Measurements from ENCODE around the gene SH3TC1.

The SH3TC1 gene

DNA sequence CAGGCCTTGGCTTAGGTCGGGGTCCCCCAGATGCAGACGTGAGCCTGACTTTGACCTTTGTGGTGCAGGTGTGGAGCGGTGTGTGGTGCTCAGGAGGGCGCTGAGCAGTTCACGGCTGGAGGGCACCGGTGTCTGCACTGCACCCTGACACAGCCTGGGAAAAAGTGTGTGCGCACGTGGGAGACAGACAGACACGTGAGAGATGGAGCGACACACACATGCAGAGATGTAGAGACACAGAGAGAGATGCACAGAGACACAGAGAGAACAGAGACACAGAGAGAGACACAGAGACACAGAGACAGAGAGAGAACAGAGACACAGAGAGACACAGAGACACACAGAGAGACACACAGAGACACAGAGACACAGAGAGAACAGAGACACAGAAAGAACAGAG, 64.3 kb downstream of the SH3TC1 start:
- DNase-seq (ENCODE audit: low read depth): no peak

GRCh38 chr4:8264106-8264505, 65.0 kb downstream of the SH3TC1 start:
- no peak for DNase-seq (ENCODE audit: low read depth)

DNA sequence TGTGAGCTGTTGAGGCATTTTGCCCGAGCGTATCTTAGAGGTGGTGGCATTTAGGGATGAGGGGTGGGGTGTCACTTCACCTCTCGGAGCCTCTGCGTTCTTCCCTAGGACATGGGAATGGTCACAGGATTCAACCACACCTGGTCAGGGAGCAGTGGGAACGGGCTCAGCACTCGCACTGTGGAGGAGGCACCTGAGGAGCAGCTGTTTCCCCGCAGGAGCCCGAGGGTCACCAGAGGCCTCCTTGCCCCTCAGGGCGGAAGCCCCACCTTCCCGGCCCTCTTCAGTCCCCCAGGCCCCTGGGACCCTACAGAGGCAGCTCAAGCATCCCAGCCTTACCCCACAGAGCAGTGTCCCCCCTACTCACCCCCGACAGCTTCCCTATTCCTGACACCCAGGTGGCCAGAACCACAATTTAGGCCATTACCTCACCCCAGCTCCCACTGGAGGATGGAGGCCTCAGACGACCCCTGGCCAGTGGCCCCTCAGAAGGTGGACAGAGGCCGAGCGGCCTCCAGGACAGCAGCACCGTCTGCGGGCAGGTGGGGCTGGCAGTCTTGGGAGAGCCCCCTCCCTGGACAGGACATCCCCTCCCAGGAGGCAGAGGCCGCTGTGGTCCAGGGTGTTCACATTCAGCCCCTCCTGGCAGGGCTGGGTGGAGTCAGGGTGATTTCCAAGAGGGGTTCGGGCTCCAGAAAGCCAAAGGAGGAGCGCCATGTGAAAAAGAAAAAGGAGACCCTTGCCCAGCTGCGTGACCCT, 66.3 kb downstream of the SH3TC1 start:
- DNase-seq (ENCODE audit: low read depth): no peak

- no peak for DNase-seq (ENCODE audit: low read depth)
Observed at GRCh38 chr4:8266088-8266487, 67.0 kb downstream of the SH3TC1 start.

DNA sequence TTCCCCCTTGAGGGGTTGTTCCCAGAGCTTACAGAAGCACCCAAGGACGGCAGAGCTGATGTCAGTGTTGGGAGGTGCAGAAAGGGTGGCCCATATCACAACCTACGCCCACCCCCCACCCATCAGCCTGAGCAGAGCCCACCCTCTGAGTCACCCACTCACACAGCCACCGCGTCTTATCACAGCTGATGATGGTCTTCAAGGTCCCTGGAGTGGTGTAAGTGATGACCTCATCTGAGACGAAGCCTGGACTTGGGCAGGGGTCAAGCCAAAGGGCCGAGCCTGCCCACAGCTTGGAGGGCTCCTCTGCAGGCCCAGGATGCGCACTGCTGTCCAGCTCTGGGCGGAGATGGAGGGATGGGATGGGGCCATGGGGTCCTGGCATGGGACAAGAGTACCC, 67.4 kb downstream of the SH3TC1 start:
- no peak for DNase-seq (ENCODE audit: low read depth)

GRCh38 chr4:8267077-8267476, 68.0 kb downstream of the SH3TC1 start:
- DNase-seq (ENCODE audit: low read depth): no peak

GRCh38 chr4:8268211-8268610, 69.1 kb downstream of the SH3TC1 start:
- DNase-seq (ENCODE audit: low read depth): no peak

DNA sequence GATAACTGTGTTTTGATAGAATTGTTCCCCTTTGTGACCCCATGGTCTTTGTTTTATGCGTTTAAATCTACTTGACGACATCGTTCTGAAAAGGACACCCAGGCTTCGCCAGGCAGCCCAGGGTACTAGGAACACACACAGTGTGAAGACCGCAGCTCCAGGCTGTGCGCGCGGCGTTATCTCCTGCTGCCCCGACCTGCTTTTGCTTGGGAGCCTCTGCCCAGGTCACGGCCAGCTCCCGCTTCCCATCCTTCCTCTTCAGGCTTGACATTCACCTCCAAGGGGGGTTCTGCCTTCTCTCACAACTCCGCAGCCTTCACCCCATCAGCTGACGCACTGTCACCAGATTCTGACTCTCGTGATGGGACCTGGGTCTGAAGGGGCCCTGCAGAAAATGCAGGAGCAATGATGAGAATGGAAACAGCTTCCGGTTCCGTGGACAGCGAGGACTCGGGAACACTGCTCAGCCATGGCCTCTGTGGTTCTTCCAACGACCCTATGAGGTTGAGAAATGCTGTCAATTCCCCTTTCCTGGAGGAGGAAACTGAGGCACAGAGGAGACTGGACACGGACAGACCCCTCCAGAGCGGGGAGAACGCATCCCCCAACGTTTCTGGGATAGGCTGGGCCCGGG, 69.9 kb downstream of the SH3TC1 start:
- no peak for DNase-seq (ENCODE audit: low read depth)

GRCh38 chr4:8269535-8270417, 70.7 kb downstream of the SH3TC1 start, which contains the start of gene HTRA3:
Gene HTRA3 (plus strand): TSS chr4:8269754. CDS start chr4:8269969, 215 bp downstream.
- no peak for DNase-seq (ENCODE audit: low read depth)

DNA sequence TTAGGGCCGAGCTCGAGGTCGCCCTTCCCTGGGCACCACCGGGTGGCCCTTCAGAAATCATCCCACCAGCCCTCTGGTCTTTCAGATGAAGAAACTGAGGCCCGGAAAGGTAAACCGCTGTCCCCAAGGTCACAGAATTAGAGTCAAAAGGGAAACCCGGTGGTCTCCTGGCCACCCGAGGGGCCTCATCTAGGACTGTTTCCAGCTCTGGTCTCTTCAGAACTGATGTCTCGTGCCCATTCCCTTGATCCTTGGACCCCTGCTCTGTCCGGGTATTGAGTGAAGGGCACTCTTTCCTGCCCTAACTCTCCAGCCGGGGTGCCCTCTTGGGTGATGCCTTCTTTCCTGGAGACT, 71.3 kb downstream of the SH3TC1 start:
- DNase-seq (ENCODE audit: low read depth): no peak

- no peak for DNase-seq (ENCODE audit: low read depth)
Observed at GRCh38 chr4:8270912-8271815, 72.1 kb downstream of the SH3TC1 start.

DNA sequence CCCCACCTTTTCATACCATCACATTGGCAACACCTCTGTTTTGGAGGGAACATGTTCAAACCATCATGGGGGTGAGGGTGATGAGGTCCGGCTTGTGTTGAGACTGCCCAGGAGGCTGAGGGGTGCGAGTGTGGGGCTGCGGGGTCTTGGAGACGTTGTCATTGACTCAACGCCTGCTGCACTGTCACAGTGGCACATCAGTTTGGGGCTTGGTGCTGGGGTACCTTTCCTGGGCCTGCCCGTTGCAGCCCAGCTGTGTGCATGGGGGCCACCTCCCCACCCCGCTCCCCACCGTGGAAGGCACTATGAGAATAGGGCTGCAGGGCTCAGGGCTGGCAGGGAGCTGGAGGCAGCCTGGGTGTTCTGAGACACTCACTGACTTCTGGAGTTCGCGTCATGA, 72.7 kb downstream of the SH3TC1 start:
- DNase-seq (ENCODE audit: low read depth): no peak

- DNase-seq (ENCODE audit: low read depth): no peak
Observed at GRCh38 chr4:8272472-8273428, 73.7 kb downstream of the SH3TC1 start.

DNA sequence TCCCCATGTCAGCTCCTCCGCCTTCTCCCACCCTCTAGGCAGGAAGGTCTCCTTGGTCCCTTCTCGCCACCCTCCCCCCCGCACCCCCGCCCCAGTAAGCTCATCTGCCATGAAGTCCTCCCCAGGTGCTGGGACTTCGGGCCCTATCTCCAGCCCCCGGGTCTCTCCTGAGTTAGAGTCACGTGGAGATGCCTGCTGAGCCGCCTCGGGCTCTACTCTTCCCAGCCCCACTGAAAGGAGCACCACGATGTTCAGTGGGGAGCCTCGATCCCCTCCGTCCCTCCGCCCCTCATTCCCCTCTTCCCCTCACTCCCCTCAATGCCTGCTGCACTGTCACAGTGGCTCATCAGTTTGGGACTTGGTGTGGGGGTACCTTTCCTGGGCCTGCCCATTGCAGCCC, 74.4 kb downstream of the SH3TC1 start:
- DNase-seq (ENCODE audit: low read depth): no peak

DNA sequence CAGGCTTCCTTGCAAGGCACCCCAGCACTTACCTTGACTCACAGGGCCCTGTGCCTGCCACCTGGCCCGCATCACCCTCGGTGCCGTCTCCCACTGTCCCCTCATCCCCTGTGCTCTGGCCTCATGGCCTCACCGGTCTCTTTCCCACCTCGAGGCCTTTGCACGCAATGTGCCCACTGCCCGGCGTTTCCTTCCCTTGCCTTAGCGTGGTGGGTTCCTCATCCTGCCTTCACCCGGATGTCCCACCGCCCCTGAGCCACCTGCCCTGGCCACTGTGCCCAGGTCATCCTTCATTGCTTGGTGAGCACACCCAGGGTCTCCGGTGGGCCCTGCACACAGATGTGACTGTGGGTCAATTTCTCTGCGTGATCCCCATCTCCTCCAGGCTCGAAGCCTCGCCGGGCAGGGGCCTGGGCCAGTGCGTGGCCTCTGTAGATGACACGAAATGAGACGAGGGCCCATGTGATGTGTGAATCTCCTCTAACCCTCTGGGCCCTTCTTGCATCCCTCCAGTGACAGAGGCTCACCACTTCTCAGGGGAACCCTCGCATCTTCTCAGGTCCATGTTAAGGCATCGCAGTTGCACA, 75.1 kb downstream of the SH3TC1 start:
- DNase-seq (ENCODE audit: low read depth): no peak

DNA sequence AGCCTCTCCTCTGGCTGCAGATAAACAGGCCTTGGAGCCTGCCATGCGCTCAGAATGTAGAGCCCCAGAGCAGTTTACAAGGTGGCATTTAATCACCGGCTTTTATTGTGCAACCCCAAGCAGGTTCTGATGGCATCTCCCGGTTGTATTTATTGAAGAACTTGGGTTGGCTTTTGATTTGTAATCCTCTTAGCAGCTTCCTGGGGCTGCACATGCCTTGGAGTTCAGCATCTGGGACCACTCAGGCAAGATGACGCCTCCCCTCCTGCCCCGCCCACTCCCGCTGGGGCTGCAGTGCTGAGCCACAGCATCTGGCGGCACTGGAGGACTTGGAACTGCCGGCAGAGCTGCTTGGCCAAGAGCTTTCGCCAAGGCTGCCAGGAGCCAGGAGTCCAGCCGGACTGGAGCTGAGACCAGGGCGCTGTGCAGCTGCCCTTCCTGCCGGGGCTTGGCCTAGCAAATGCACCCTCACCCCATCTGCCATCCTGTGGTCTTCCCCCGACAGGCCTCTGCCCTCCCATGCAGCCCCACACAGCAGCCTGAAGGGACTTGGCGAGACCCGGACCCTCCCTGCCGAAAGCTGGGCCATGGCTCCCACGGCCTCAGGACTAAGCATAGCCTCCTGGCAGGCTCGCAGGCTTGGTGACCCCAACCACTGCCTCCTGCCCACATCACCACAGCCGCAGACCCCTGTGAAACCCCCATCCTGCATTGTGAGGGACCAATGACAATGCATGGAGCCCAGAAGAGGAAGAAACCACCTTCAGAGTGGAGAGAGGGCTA, 75.9 kb downstream of the SH3TC1 start:
- no peak for DNase-seq (ENCODE audit: low read depth)

- DNase-seq (ENCODE audit: low read depth): no peak
Observed at GRCh38 chr4:8275548-8275910, 76.4 kb downstream of the SH3TC1 start.

DNA sequence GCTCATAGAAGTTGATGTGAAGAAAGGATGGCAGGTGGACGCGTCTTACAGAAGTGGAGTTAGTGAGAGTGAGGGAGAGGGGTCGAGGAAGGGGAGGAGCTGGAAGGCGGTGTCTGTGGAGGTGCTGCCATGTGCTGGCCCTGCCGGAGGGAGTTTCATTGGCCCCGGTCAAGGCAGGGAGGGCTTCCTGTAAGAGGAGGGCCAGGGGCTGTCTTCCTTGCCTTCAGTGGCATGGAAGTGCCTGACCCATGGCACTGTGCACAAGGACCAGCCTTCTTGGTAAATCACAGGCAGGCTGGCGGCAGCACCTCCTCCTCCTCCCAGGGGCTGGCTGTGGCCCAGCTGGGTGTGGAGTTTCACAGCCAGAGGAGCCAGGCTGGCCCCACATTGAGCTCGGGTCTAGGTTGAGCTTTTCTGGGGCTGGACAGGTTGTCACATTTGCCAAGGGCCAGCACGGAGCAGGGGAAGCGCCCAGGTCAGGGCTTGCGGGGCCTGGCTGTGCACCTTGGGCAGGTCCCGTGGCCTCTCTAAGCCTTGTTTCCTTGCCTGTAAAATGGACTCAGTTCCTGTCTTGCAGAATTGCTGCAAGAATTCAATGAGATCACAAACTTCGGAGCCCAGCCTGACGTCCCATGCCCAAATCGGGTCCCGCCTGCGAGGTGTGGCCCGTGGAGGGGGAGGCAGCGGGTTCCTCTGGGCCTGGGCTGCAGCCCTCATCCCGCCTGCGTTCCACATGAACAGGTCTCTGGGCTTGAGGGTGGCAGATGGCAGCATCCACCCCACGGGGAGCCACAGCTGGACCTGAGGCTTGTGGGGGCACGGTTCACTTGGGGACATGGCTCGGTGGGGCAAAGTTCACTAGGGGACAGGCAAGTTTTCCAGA, 77.5 kb downstream of the SH3TC1 start:
- DNase-seq (ENCODE audit: low read depth): no peak
